ENCODE results near the gene CORO6.

Gene CORO6

GRCh38 chr17:29582772-29583171, 39.9 kb downstream of the CORO6 start:
- no peak for DNase-seq (ENCODE audit: low read depth)
- TF ChIP-seq CTCF (IDR thresholded peaks at IDR 0.05; ENCODE audit: low read depth, low read length, missing control alignments) = no peak
- no peak overlapping the region for H3K4me3 ChIP-seq (ENCODE audit: low read depth, low read length)

DNA sequence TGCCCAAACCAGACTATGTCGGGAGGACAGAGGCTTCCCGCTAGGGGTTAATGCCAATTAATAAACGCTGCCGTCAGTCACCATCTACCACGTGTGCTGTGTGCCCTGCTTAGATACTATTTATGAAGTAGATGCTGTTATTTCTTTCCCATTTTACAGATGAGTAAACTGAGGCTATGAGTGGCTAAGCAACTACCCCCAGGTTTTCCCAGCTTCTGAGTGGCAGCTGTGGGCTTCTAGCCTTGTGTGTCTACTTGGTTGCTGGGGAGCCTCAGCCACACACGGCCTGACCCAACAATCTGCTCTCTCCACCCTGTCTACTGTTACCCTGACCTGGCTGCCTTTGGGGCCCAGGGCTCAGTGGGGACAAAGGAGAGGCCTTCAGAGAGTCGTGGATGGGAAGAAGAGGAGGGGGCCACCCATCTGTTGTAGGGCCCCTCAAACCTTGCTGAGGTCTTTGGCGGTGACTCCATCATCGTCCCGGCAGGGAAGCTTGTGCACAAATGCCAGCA, 40.4 kb downstream of the CORO6 start:
- DNase-seq (ENCODE audit: low read depth) = no peak
- no peak overlapping the region for H3K4me3 ChIP-seq (ENCODE audit: low read depth, low read length)
- TF ChIP-seq CTCF (IDR thresholded peaks at IDR 0.05; ENCODE audit: low read depth, low read length, missing control alignments) = no peak

DNA sequence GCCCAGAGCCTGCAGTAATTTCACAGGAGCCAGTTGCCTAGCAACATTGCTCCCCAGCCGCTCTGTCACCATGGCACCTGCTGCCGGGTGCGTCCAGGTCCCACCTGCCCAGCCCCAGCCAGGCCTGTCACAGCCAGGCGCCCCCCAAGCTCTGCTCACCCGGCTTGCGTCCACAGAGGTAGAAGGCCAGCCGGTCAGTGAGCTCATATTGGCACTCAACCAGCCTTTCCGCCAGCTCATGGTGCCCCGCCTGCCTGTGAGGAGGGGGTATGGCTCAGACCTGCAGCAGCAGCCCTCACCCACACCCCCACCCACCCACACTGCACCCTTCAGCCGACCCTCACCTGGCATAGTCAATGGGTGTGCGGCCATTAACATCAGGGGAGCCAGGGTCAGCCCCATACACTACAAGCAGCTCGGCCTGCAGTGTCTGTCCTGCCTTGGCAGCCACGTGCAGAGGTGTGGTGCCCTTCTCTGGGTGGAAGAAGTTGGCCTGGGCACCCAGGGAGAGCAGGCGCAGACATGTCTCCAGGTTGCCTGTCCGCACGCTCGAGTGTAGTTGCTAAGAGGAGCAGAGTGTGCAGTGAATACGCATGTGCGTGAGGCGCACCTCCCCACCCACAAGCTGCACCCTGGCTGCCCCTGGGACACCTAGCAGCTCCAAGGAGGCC, 41.0 kb downstream of the CORO6 start:
- no peak overlapping the region for H3K4me3 ChIP-seq (ENCODE audit: low read depth, low read length)
- no peak for DNase-seq (ENCODE audit: low read depth)
- TF ChIP-seq CTCF (IDR thresholded peaks at IDR 0.05; ENCODE audit: low read depth, low read length, missing control alignments) = no peak

- DNase-seq (ENCODE audit: low read depth) = peak; percentile 64
- H3K4me3 ChIP-seq (ENCODE audit: low read depth, low read length) = no peak overlapping the region
- peak; percentile 93 for TF ChIP-seq CTCF (IDR thresholded peaks at IDR 0.05; ENCODE audit: low read depth, low read length, missing control alignments)
Observed at GRCh38 chr17:29579866-29580771, 42.6 kb downstream of the CORO6 start.

DNA sequence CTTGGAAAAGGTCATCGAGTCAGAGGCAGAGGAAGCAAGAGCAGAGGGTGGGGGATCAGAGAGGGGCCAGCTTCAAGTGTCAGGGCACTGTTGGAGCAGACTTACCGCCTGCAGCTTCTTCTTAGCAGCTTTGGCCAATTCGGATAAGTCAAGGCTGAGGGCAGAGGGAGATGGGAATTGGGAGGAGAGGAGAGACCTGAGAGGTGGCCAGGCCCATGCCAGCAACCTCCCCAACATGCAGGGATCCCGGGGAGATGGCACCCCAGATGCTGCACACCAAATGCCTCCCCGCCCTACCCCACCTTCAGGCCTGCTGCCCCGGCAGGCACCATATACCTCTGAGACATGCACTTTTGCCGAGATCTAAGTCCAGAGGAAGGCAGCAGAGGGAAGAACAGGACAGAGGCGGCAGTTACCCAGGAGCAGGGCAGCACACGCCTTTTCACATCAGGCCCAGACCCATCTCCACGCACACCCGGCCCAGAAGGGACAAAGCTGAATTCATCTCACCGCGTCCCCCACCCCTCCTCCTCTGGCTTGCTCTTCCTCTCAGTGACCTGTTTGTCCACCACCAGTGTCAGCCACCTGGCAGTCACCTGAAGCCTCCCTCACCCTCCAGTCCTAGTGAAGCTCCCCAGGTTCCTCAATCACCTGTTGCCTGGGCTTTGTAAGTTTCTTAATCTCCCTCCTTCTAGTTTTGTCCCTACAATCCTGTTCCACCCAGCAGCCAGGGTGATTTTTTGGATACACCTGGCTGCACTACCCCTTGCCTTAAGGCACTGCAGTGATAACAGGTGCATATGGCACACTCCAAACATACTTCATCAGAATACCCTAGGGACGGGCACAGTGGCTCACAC, 43.9 kb downstream of the CORO6 start:
- no peak for TF ChIP-seq CTCF (IDR thresholded peaks at IDR 0.05; ENCODE audit: low read depth, low read length, missing control alignments)

GRCh38 chr17:29577385-29578211, 45.1 kb downstream of the CORO6 start:
- no peak overlapping the region for H3K4me3 ChIP-seq (ENCODE audit: low read depth, low read length)
- no peak for TF ChIP-seq CTCF (IDR thresholded peaks at IDR 0.05; ENCODE audit: low read depth, low read length, missing control alignments)
- no peak for DNase-seq (ENCODE audit: low read depth)

More for the DNA sequence above, 43.9 kb downstream of the CORO6 start:
- no peak for DNase-seq (ENCODE audit: low read depth)
- H3K4me3 ChIP-seq (ENCODE audit: low read depth, low read length) = no peak overlapping the region
